Measurements from ENCODE around the gene ASIC2. TPM values are rescaled to one million over a fixed set of nuclear protein-coding genes. Genes with fewer than 3 reads are reported as not detected.

Gene ASIC2
- total RNA-seq, 1 experiment from 2014 or later, result 4.1 TPM

- Histone ChIP-seq H3K27ac (ENCODE audit: low read length) (no peak overlapping the region), H3K4me3 (ENCODE audit: low read depth in 2 of 2, low read length in 2 of 2) (no peak overlapping the region), H3K4me1 (ENCODE audit: control insufficient read depth, insufficient read depth, low read length) (no peaks in the 10 kb centered on the region), H3K36me3 (ENCODE audit: control insufficient read depth, insufficient read depth, low read length) (no peaks in the 10 kb centered on the region), H3K27me3 (ENCODE audit: control insufficient read depth, insufficient read depth, low read length) (0 out of 2 replicates have a peak, but pooled peaks cover 2% of the 10 kb centered on the region), H3K9me3 (ENCODE audit: control insufficient read depth, insufficient read depth, low read depth, low read length) (no peaks in the 10 kb centered on the region)
- TF ChIP-seq POLR2AphosphoS5 (IDR thresholded peaks at IDR 0.05; ENCODE audit: low read depth, low read length), result no peak
- no peak for TF ChIP-seq TCF7L2 (IDR thresholded peaks at IDR 0.05; ENCODE audit: low read depth, low read length)
- TF ChIP-seq CTCF (IDR thresholded peaks at IDR 0.05), result no peak
- no peak for TF ChIP-seq REST (IDR thresholded peaks at IDR 0.05; ENCODE audit: insufficient read depth in 1 of 2, low read depth in 2 of 2, low read length in 1 of 2)
- no peak for TF ChIP-seq SIN3A (IDR thresholded peaks at IDR 0.05; ENCODE audit: borderline replicate concordance, insufficient read depth, low read depth, low read length)
- ATAC-seq (no peak), DNase-seq (ENCODE audit: low read depth, low spot score) (no peak)
- POLR2A ChIA-PET, result no interaction called here
- no TSS peak for BruUV-seq (replicated peaks)
- intact Hi-C loops (cut with micrococcal nuclease; ENCODE audit: unreplicated experiment) (no loop called here), in situ Hi-C loops (cut with HindIII; ENCODE audit: low pct_unique_long_range_greater_than_20kb, low sequenced_read_pairs) (no loop called here)
- CTCF ChIA-PET, result no interaction called here
These were observed 299.1 kb downstream of the ASIC2 start for GRCh38 chr17:32993977-32994376.

DNA sequence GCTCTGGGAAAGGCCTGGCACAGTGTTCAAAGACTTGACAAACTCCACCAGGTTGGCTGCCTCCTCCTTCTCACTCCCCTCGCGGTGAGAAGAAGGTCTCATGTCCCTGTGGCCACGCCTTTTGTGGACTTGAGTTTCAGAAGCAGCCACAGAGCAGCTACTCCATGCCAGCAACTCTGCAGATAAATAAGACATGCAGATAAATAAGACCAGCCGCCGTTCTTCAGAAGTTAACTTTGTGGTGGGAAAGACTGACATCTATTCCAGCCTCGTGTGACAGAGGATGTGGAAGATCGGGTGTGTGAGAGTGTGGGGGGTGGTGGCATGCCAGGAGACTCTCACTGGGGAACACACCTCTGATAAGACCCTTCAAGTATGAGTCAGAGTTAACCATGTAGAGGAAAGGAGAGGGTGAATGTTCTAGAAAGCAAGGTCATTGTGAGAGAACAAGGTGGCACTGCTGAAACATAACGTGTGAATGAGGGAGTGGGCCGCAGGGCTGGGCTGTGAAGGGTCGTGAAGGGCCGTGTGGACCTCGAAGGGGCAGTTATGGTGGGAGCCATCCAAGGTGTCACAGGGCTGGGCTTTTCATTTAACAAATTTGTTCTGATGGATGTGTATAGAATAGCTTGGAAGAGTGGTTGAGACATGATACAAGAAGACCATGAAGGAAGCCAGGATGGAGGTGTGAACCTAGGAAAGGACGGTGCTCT, 300.6 kb downstream of the ASIC2 start:
- intact Hi-C loops (cut with micrococcal nuclease; ENCODE audit: unreplicated experiment), result no loop called here
- 0 out of 2 replicates have a peak, but pooled peaks cover 2% of the 10 kb centered on the region for H3K27me3 ChIP-seq (ENCODE audit: control insufficient read depth, insufficient read depth, low read length)
- no peaks in the 10 kb centered on the region for H3K4me1 ChIP-seq (ENCODE audit: control insufficient read depth, insufficient read depth, low read length)
- in situ Hi-C loops (cut with HindIII; ENCODE audit: low pct_unique_long_range_greater_than_20kb, low sequenced_read_pairs), result no loop called here
- no peak for TF ChIP-seq CTCF (IDR thresholded peaks at IDR 0.05)
- no peak overlapping the region for H3K27ac ChIP-seq (ENCODE audit: low read length)
- DNase-seq (ENCODE audit: low read depth, low spot score) (no peak), ATAC-seq (no peak)
- no peaks in the 10 kb centered on the region for H3K9me3 ChIP-seq (ENCODE audit: control insufficient read depth, insufficient read depth, low read depth, low read length)
- H3K36me3 ChIP-seq (ENCODE audit: control insufficient read depth, insufficient read depth, low read length), result no peaks in the 10 kb centered on the region
- POLR2A ChIA-PET, result no interaction called here
- CTCF ChIA-PET, result no interaction called here
- no peak overlapping the region for H3K4me3 ChIP-seq (ENCODE audit: low read depth in 2 of 2, low read length in 2 of 2)
- no TSS peak for BruUV-seq (replicated peaks)

Data from Panc1 (cell line).